ENCODE measurements around the gene PDE6B. TPM values are rescaled to one million over a fixed set of nuclear protein-coding genes. Genes with fewer than 3 reads are reported as not detected.

PDE6B gene
- polyA plus RNA-seq, 1 donor from 2014 or later, result 3.2 TPM

DNA sequence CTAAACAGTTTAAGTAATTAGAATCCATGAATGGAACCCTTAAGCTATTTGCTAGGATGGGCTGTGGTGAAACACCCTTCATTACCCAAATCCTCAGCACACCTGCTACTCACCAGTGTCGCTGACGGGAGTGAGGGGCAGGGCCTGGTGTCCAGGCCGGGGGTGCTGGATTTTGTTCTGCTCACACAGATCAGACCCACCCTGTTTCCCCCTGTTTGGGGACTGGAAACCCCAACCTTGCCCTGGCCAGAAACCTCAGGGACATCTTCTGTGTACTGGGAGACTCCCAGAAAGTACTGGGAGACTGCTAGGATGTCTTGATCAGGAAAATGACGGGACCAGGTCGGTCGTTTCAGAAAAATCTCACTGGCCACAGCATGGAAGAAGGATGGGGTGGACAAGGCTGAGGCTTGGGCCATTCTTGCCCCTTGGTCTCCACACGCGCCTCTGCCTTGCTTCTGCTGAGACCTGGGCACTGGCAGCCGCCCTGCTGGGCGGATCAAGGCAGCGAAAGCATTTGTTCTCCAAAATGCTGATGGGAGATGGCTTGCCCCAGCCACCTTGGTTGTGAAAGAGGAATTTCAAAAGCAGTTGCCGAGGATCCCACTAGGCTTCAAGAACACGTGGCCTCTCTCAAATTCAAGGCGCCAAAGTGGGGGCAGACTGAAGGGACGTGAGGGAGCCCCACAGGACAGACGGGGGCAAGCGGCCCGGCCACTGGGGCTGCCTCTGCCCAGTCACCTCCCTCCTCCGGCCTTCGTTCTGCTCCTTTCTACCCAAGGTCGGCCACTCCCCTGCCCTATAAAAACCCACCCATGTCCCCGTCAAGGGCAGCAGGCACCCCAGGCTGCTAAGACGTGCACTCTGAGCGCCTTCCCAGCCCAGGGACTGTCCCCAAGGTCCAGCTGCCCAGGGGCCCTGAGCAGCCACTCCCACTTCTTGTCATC, 23.5 kb upstream of the PDE6B start:
- H3K9me3 ChIP-seq (ENCODE audit: low read length), result no peaks in the 10 kb centered on the region
- no peak overlapping the region for H3K4me3 ChIP-seq (ENCODE audit: low read length)
- no peaks in the 10 kb centered on the region for H3K36me3 ChIP-seq (ENCODE audit: insufficient read depth, low read length)
- H4K20me1 ChIP-seq (ENCODE audit: insufficient read depth), result no peaks in the 10 kb centered on the region
- H3K27ac ChIP-seq (ENCODE audit: low read length), result no peak overlapping the region
- no peak overlapping the region for H3K9ac ChIP-seq (ENCODE audit: low read length)
- no peaks in the 10 kb centered on the region for H3F3A ChIP-seq (ENCODE audit: insufficient read depth, low read length, poor library complexity, severe bottlenecking)
- H3K79me2 ChIP-seq (replicated peaks; ENCODE audit: insufficient read depth, low read length), result no peaks in the 10 kb centered on the region
- TF ChIP-seq, protein P1, sequence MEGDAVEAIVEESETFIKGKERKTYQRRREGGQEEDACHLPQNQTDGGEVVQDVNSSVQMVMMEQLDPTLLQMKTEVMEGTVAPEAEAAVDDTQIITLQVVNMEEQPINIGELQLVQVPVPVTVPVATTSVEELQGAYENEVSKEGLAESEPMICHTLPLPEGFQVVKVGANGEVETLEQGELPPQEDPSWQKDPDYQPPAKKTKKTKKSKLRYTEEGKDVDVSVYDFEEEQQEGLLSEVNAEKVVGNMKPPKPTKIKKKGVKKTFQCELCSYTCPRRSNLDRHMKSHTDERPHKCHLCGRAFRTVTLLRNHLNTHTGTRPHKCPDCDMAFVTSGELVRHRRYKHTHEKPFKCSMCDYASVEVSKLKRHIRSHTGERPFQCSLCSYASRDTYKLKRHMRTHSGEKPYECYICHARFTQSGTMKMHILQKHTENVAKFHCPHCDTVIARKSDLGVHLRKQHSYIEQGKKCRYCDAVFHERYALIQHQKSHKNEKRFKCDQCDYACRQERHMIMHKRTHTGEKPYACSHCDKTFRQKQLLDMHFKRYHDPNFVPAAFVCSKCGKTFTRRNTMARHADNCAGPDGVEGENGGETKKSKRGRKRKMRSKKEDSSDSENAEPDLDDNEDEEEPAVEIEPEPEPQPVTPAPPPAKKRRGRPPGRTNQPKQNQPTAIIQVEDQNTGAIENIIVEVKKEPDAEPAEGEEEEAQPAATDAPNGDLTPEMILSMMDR (IDR thresholded peaks at IDR 0.05; ENCODE audit: poor library complexity, severe bottlenecking), result no peak
- H3K4me2 ChIP-seq (ENCODE audit: low read length), result no peak overlapping the region
- no peak overlapping the region for H2AFZ ChIP-seq (ENCODE audit: low read depth, low read length)
- no peaks in the 10 kb centered on the region for H3K9me2 ChIP-seq (ENCODE audit: insufficient read depth, low read length)
- no peaks in the 10 kb centered on the region for H3K27me3 ChIP-seq (ENCODE audit: insufficient read depth, low read depth, low read length)

DNA sequence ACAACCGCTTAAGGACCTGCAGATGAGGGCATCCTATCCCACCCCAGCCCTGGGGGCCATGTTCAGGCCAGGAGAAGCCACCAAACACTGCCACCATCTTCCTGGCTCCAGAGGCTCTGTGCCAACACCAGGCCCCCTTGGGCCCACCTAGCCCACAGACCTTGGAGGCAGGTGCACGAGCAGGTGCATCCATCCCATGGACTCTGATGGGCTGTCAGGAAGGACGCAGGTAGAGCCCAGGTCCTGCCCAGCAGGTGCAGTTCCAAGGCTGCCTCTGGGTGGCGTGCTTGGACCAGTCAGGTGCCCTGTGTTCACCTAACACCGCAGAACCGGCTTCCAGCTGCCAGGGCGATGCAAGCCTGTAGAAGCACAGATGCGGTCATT, 22.8 kb upstream of the PDE6B start:
- no peaks in the 10 kb centered on the region for H4K20me1 ChIP-seq (ENCODE audit: insufficient read depth)
- no peak overlapping the region for H3K9ac ChIP-seq (ENCODE audit: low read length)
- no peak overlapping the region for H3K4me2 ChIP-seq (ENCODE audit: low read length)
- no peaks in the 10 kb centered on the region for H3K9me3 ChIP-seq (ENCODE audit: low read length)
- no peaks in the 10 kb centered on the region for H3K79me2 ChIP-seq (replicated peaks; ENCODE audit: insufficient read depth, low read length)
- H3F3A ChIP-seq (ENCODE audit: insufficient read depth, low read length, poor library complexity, severe bottlenecking), result no peaks in the 10 kb centered on the region
- TF ChIP-seq, protein P1 (IDR thresholded peaks at IDR 0.05; ENCODE audit: poor library complexity, severe bottlenecking), result no peak
- TF ChIP-seq RAD21 (conservative IDR thresholded peaks at IDR 0.05), result no peak
- TF ChIP-seq SMC3 (conservative IDR thresholded peaks at IDR 0.05; ENCODE audit: poor library complexity), result no peak
- no peak for TF ChIP-seq TAF1 (IDR thresholded peaks at IDR 0.05; ENCODE audit: low read depth)
- no peak for TF ChIP-seq POLR2AphosphoS5 (IDR thresholded peaks at IDR 0.05)
- TF ChIP-seq, protein P2, sequence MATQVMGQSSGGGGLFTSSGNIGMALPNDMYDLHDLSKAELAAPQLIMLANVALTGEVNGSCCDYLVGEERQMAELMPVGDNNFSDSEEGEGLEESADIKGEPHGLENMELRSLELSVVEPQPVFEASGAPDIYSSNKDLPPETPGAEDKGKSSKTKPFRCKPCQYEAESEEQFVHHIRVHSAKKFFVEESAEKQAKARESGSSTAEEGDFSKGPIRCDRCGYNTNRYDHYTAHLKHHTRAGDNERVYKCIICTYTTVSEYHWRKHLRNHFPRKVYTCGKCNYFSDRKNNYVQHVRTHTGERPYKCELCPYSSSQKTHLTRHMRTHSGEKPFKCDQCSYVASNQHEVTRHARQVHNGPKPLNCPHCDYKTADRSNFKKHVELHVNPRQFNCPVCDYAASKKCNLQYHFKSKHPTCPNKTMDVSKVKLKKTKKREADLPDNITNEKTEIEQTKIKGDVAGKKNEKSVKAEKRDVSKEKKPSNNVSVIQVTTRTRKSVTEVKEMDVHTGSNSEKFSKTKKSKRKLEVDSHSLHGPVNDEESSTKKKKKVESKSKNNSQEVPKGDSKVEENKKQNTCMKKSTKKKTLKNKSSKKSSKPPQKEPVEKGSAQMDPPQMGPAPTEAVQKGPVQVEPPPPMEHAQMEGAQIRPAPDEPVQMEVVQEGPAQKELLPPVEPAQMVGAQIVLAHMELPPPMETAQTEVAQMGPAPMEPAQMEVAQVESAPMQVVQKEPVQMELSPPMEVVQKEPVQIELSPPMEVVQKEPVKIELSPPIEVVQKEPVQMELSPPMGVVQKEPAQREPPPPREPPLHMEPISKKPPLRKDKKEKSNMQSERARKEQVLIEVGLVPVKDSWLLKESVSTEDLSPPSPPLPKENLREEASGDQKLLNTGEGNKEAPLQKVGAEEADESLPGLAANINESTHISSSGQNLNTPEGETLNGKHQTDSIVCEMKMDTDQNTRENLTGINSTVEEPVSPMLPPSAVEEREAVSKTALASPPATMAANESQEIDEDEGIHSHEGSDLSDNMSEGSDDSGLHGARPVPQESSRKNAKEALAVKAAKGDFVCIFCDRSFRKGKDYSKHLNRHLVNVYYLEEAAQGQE (IDR thresholded peaks at IDR 0.05; ENCODE audit: borderline replicate concordance), result no peak
- no peaks in the 10 kb centered on the region for H3K27me3 ChIP-seq (ENCODE audit: insufficient read depth, low read depth, low read length)
- H3K4me3 ChIP-seq (ENCODE audit: low read length), result no peak overlapping the region
- H3K36me3 ChIP-seq (ENCODE audit: insufficient read depth, low read length), result no peaks in the 10 kb centered on the region
- H3K9me2 ChIP-seq (ENCODE audit: insufficient read depth, low read length), result no peaks in the 10 kb centered on the region
- no peak overlapping the region for H2AFZ ChIP-seq (ENCODE audit: low read depth, low read length)
- H3K27ac ChIP-seq (ENCODE audit: low read length), result no peak overlapping the region
